Mammary microvascular endothelial cell (primary cell): ENCODE results near the gene FSIP1. TPM values are rescaled to one million over a fixed set of nuclear protein-coding genes. Genes with fewer than 3 reads are reported as not detected.

Source experiments
- total RNA-seq: library from RNA; depleted of rRNA; stranded (reverse); fragments of >200 nt; gene quantifications from 2 replicates; pipeline ENCODE4 v1.2.3, GENCODE V29; 2015

The FSIP1 gene
- total RNA-seq, result 0.30 and 0.47 TPM in 2 replicates

DNA sequence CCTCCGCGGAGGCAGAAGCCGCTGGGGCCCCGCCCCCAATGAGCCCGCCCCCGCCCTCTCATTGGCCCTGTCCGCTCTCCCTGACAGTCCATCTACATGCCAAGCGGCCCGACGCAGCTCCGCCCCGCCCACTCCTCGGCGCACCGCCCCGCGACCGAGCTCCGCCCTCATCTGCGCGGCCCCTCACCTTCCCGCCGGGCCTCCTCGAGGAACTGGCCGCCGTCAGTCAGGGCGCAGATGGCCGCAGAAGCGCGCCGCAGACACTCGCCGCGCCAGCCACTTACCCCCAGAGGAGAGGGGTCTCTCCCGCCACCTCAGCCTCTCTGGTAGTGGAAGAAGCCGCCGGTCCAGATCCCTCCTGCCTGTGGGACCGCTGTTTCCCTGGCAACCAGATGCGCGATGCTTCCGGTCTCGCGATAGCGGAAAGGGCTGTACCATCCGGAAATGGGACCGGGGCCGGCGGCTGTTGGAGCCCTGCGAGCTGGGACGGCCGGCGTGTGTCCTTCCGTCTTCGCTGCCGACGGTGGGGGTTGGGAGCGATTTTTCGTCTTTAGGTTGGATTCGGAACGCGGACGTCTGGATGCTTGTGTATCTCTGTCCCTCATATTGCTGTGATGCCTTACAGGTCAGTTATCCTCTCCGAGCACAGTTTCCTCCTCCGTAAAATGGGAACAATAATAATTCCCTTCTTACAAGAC lies at the start of gene FSIP1:
Gene FSIP1, minus strand, starts transcription at position 401 of the 698 bp plus-strand sequence. CDS start 6,317 bp downstream, outside the sequence.

DNA sequence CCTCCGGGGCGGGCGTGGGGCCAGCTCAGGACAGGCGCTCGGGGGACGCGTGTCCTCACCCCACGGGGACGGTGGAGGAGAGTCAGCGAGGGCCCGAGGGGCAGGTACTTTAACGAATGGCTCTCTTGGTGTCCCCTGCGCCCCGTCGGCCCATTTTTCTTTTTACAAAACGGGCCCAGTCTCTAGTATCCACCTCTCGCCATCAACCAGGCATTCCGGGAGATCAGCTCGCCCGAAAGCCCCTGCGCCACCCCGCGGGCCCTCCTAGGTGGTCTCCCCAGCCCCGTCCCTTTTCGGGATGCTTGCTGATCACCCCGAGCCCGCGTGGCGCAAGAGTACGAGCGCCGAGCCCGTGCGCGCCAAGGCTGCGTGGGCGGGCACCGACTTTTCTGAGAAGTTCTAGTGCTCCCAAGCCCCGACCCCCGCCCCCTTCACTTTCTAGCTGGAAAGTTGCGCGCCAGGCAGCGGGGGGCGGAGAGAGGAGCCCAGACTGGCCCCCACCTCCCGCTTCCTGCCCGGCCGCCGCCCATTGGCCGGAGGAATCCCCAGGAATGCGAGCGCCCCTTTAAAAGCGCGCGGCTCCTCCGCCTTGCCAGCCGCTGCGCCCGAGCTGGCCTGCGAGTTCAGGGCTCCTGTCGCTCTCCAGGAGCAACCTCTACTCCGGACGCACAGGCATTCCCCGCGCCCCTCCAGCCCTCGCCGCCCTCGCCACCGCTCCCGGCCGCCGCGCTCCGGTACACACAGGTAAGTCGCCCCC lies 202.0 kb downstream of the FSIP1 start, which contains the start of gene THBS1:
Gene THBS1, plus strand, starts transcription at position 595 of the 757 bp plus-strand sequence. CDS start 779 bp downstream, outside the sequence.

Other genes with a start within 250 kb of the FSIP1 start
- gene THBS1, start 201.8 kb downstream of the FSIP1 start, total RNA-seq, result 2,126 and 2,310 TPM in 2 replicates
- 43.2 and 47.4 TPM in 2 replicates for gene GPR176, start 137.4 kb upstream of the FSIP1 start, total RNA-seq
- 63.0 and 71.8 TPM in 2 replicates for gene EIF2AK4, start 151.3 kb upstream of the FSIP1 start, total RNA-seq